Fibroblast of lung (primary cell): ENCODE data around the gene GPAM. TPM values are rescaled to one million over a fixed set of nuclear protein-coding genes. Genes with fewer than 3 reads are reported as not detected.
A peak's percentile ranks its signal among the peaks of the same experiment; 100 is the strongest.

Source experiments
- DNase-seq, 2 donors: peaks; one replicate each; pipeline versions ENCODE4 v3.0.0 to v3.0.0-alpha.2; 2010; ENCODE audit warnings: low read depth in 2 of 2
- H2AFZ ChIP-seq: 2 replicates; pipeline ENCODE4 v1.5.1; 2012; ENCODE audit warnings: low read length, control low read depth, inconsistent platforms
- H3K27ac ChIP-seq: 2 replicates; pipeline ENCODE4 v1.5.1; 2011; ENCODE audit warnings: low read length, control low read depth; ENCODE audit not compliant: insufficient read depth
- H3K27me3 ChIP-seq: 2 replicates; pipeline ENCODE4 v1.5.1; 2011; ENCODE audit warnings: mild to moderate bottlenecking, low read length; ENCODE audit not compliant: control insufficient read depth, insufficient read depth
- H3K36me3 ChIP-seq: 2 replicates; pipeline ENCODE4 v1.5.1; 2011; ENCODE audit warnings: low read length; ENCODE audit not compliant: control insufficient read depth, insufficient read depth
- H3K4me1 ChIP-seq: 2 replicates; pipeline ENCODE4 v1.5.1; 2011; ENCODE audit warnings: low read length; ENCODE audit not compliant: control insufficient read depth, insufficient read depth; ENCODE audit errors: extremely low read depth
- H3K4me2 ChIP-seq: 2 replicates; pipeline ENCODE4 v1.5.1; 2011; ENCODE audit warnings: low read length, control low read depth; ENCODE audit not compliant: insufficient read depth; ENCODE audit errors: extremely low read depth
- H3K4me3 ChIP-seq, 4 experiments: fragments of 200-600 bp in 1 of 4; sonication (generic) in 1 of 4; replicated peaks in 1 of 4; 2 replicates each; pipeline ENCODE4 v1.5.1; 2011 to 2016; ENCODE audit warnings: low read length in 4 of 4, low read depth in 3 of 4, mild to moderate bottlenecking in 3 of 4, control low read depth in 2 of 4, inconsistent platforms in 1 of 4, mixed read lengths in 1 of 4; ENCODE audit not compliant: insufficient read depth in 1 of 4; ENCODE audit errors: control extremely low read depth in 1 of 4
- H3K79me2 ChIP-seq: 2 replicates; pipeline ENCODE4 v1.5.1; 2012; ENCODE audit warnings: mild to moderate bottlenecking, low read length, inconsistent platforms; ENCODE audit not compliant: control insufficient read depth, insufficient read depth
- H3K9ac ChIP-seq: 2 replicates; pipeline ENCODE4 v1.5.1; 2011; ENCODE audit warnings: mild to moderate bottlenecking, low read length, control low read depth; ENCODE audit not compliant: insufficient read depth
- H3K9me3 ChIP-seq: 2 replicates; pipeline ENCODE4 v1.5.1; 2012; ENCODE audit warnings: low read depth, low read length; ENCODE audit not compliant: control insufficient read depth, insufficient read depth
- H4K20me1 ChIP-seq: 2 replicates; pipeline ENCODE4 v1.5.1; 2011; ENCODE audit warnings: low read length; ENCODE audit not compliant: control insufficient read depth, insufficient read depth; ENCODE audit errors: extremely low read depth
- EZH2 ChIP-seq: IDR thresholded peaks from 2 replicates; pipeline ENCODE4 v1.5.1; 2012; ENCODE audit warnings: low read length, control low read depth, mild to moderate bottlenecking; ENCODE audit errors: missing control alignments
- polyA minus RNA-seq: library from RNA; depleted of rRNA, polyadenylated mRNA; stranded (reverse); fragments of >200 nt; gene quantifications from 2 replicates; pipeline ENCODE4 v1.2.3, GENCODE V29; 2011; ENCODE audit warnings: low replicate concordance
- polyA plus RNA-seq, 2 donors: library from polyadenylated mRNA; depleted of rRNA in 1 of 2; stranded (reverse) in 1 of 2; unstranded in 1 of 2; fragments of >200 nt; gene quantifications; 2 replicates each; pipeline ENCODE4 v1.2.1, GENCODE V29; 2011 to 2012; ENCODE audit warnings: missing spikeins in 1 of 2
- total RNA-seq: library from RNA; depleted of rRNA; stranded (reverse); fragments of >200 nt; gene quantifications from 2 replicates; pipeline ENCODE4 v1.2.1, GENCODE V29; 2014
- TF ChIP-seq, protein P1 (sequence below), 2 donors: IDR thresholded peaks in 1 of 2; conservative IDR thresholded peaks in 1 of 2; 1 replicate in 1 of 2; 2 replicates in 1 of 2; pipeline ENCODE4 v1.5.1; 2011 to 2012; ENCODE audit warnings: low read length in 2 of 2, control low read depth in 1 of 2, inconsistent platforms in 1 of 2, low read depth in 1 of 2, mild to moderate bottlenecking in 1 of 2

The GPAM gene
- total RNA-seq (17.0 and 19.3 TPM in 2 replicates), polyA plus RNA-seq (7.8 and 10.1 TPM in 2 replicates), polyA minus RNA-seq (4.2 and 5.0 TPM in 2 replicates)
- polyA plus RNA-seq (2012): 4.8 and 5.9 TPM in 2 replicates

GRCh38 chr10:112183329-112184051 is at the start of gene GPAM:
TSS of gene GPAM (minus strand) at chr10:112183765. CDS start at chr10:112181784, 1,981 bp downstream.
- no peak for TF ChIP-seq EZH2
- TF ChIP-seq, protein P1, sequence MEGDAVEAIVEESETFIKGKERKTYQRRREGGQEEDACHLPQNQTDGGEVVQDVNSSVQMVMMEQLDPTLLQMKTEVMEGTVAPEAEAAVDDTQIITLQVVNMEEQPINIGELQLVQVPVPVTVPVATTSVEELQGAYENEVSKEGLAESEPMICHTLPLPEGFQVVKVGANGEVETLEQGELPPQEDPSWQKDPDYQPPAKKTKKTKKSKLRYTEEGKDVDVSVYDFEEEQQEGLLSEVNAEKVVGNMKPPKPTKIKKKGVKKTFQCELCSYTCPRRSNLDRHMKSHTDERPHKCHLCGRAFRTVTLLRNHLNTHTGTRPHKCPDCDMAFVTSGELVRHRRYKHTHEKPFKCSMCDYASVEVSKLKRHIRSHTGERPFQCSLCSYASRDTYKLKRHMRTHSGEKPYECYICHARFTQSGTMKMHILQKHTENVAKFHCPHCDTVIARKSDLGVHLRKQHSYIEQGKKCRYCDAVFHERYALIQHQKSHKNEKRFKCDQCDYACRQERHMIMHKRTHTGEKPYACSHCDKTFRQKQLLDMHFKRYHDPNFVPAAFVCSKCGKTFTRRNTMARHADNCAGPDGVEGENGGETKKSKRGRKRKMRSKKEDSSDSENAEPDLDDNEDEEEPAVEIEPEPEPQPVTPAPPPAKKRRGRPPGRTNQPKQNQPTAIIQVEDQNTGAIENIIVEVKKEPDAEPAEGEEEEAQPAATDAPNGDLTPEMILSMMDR (conservative IDR thresholded peaks at IDR 0.05 in 1 of 2, IDR thresholded peaks at IDR 0.05 in 1 of 2; ENCODE audit: low read depth in 1 of 2, low read length in 2 of 2): no peak
- Histone ChIP-seq H3K9me3 (no peaks in the 10 kb centered on the region), H3K27me3 (no peaks in the 10 kb centered on the region), H3K9ac (peak within 1 kb of the TSS; percentile 74), H3K79me2 (peaks cover 3% of the 10 kb centered on the region), H3K27ac (peak within 1 kb of the TSS; percentile 89), H4K20me1 (no peaks in the 10 kb centered on the region), H3K4me1 (no peaks in the 10 kb centered on the region), H3K4me3 (peak within 1 kb of the TSS; percentile 90 to 96 (median 93)), H3K4me2 (peak within 1 kb of the TSS; percentile 98), H2AFZ (peak within 1 kb of the TSS; percentile 100), H3K36me3 (no peaks in the 10 kb centered on the region)
- peak; percentile 85 to 89 for DNase-seq

GRCh38 chr10:112232670-112233069 is 49.1 kb upstream of the GPAM start:
- Histone ChIP-seq H3K4me3 (no peak overlapping the region), H3K4me1 (peaks cover 2% of the 10 kb centered on the region), H3K27ac (no peak overlapping the region), H4K20me1 (no peaks in the 10 kb centered on the region), H3K9ac (no peak overlapping the region), H3K4me2 (no peak overlapping the region), H3K9me3 (no peaks in the 10 kb centered on the region), H3K36me3 (no peaks in the 10 kb centered on the region), H3K27me3 (no peaks in the 10 kb centered on the region), H2AFZ (no peak overlapping the region), H3K79me2 (no peaks in the 10 kb centered on the region)
- TF ChIP-seq, protein P1 (conservative IDR thresholded peaks at IDR 0.05 in 1 of 2, IDR thresholded peaks at IDR 0.05 in 1 of 2; ENCODE audit: low read depth in 1 of 2, low read length in 2 of 2): no peak
- no peak for TF ChIP-seq EZH2
- no peak for DNase-seq

- Histone ChIP-seq H3K4me3 (no peak overlapping the region), H3K27ac (no peak overlapping the region), H3K27me3 (no peaks in the 10 kb centered on the region), H2AFZ (no peak overlapping the region), H3K9ac (no peak overlapping the region), H3K4me1 (peaks cover 2% of the 10 kb centered on the region), H4K20me1 (no peaks in the 10 kb centered on the region), H3K36me3 (no peaks in the 10 kb centered on the region), H3K9me3 (no peaks in the 10 kb centered on the region), H3K4me2 (no peak overlapping the region), H3K79me2 (no peaks in the 10 kb centered on the region)
- DNase-seq: no peak
- TF ChIP-seq, protein P1 (conservative IDR thresholded peaks at IDR 0.05 in 1 of 2, IDR thresholded peaks at IDR 0.05 in 1 of 2; ENCODE audit: low read depth in 1 of 2, low read length in 2 of 2): no peak
- TF ChIP-seq EZH2: no peak
These were observed 48.2 kb upstream of the GPAM start for GRCh38 chr10:112231602-112232400.
